OCI-LY7 (cell line): ENCODE data around the gene GNAZ. TPM values are rescaled to one million over a fixed set of nuclear protein-coding genes. Genes with fewer than 3 reads are reported as not detected.

Source experiments
- BruUV-seq: library from RNA; stranded (reverse); fragments of 400-500 nt; replicated peaks from 2 replicates; lab custom pipeline; 2021; lab: Mats Ljungman, UMichigan
- CTCF ChIA-PET: fragments of 300-600 bp; sonication (Branson Sonifier 250); formaldehyde crosslinking; loops from one replicate; lab custom pipeline; 2022; ENCODE audit warnings: antibody characterized with exemption; ENCODE audit not compliant: unreplicated experiment; lab: Charles Lee
- POLR2A ChIA-PET: fragments of 300-600 bp; sonication (Branson Sonifier 250); formaldehyde crosslinking; loops from one replicate; lab custom pipeline; 2022; ENCODE audit warnings: antibody characterized with exemption; lab: Charles Lee
- DNase-seq: peaks from one replicate; pipeline ENCODE4 v3.0.0-alpha.2; 2015; ENCODE audit warnings: low spot score
- H2AFZ ChIP-seq: fragments of 200-600 bp; sonication (generic), shearing (Covaris generic); 2 replicates; pipeline ENCODE4 v1.6.1; 2014; ENCODE audit warnings: mild to moderate bottlenecking, antibody characterized with exemption, low read length, moderate library complexity
- H3K27ac ChIP-seq: fragments of 200-600 bp; sonication (generic); 2 replicates; pipeline ENCODE4 v1.5.1; 2014; ENCODE audit warnings: mixed run types, low read depth, mild to moderate bottlenecking, moderate library complexity, low read length, inconsistent platforms; ENCODE audit not compliant: poor library complexity, severe bottlenecking
- H3K36me3 ChIP-seq: fragments of 200-600 bp; sonication (generic); 2 replicates; pipeline ENCODE4 v1.6.1; 2014; ENCODE audit warnings: mild to moderate bottlenecking, antibody characterized with exemption, low read length, moderate library complexity, mixed read lengths; ENCODE audit not compliant: insufficient read depth
- H3K4me1 ChIP-seq: fragments of 200-600 bp; sonication (generic); 2 replicates; pipeline ENCODE4 v1.5.1; 2014; ENCODE audit warnings: mild to moderate bottlenecking, low read length; ENCODE audit not compliant: insufficient read depth, poor library complexity, severe bottlenecking
- H3K4me2 ChIP-seq: fragments of 200-600 bp; sonication (generic); 2 replicates; pipeline ENCODE4 v1.6.1; 2014; ENCODE audit warnings: mild to moderate bottlenecking, low read length
- H3K4me3 ChIP-seq: fragments of 200-600 bp; sonication (generic); 2 replicates; pipeline ENCODE4 v1.5.1; 2014; ENCODE audit warnings: mild to moderate bottlenecking, low read depth, low read length; ENCODE audit not compliant: poor library complexity, severe bottlenecking
- H3K79me2 ChIP-seq: fragments of 200-600 bp; sonication (generic); 2 replicates; pipeline ENCODE4 v1.6.1; 2016; ENCODE audit warnings: low read depth, mild to moderate bottlenecking, low read length, moderate library complexity, mixed read lengths; ENCODE audit not compliant: insufficient read depth
- H3K9me2 ChIP-seq: fragments of 200-600 bp; sonication (generic); 2 replicates; pipeline ENCODE4 v1.6.1; 2016; ENCODE audit warnings: mild to moderate bottlenecking, low read length, mixed read lengths; ENCODE audit not compliant: insufficient read depth
- H3K9me3 ChIP-seq: fragments of 200-600 bp; sonication (generic); 2 replicates; pipeline ENCODE4 v1.6.1; 2014; ENCODE audit warnings: mild to moderate bottlenecking, mixed run types, low read length, mixed read lengths
- H4K20me1 ChIP-seq: fragments of 200-600 bp; sonication (generic); 2 replicates; pipeline ENCODE4 v1.6.1; 2014; ENCODE audit warnings: mild to moderate bottlenecking, antibody characterized with exemption, low read length, moderate library complexity, mixed read lengths; ENCODE audit not compliant: insufficient read depth
- CTCF ChIP-seq: fragments of 200-600 bp; sonication (generic); conservative IDR thresholded peaks from 2 replicates; pipeline ENCODE4 v1.5.1; 2014; ENCODE audit warnings: mild to moderate bottlenecking, antibody characterized with exemption, low read length, moderate library complexity, mixed read lengths
- EZH2phosphoT487 ChIP-seq: fragments of 200-600 bp; sonication (generic); IDR thresholded peaks from 2 replicates; pipeline ENCODE4 v1.6.1; 2018; ENCODE audit warnings: low read depth, borderline replicate concordance, mild to moderate bottlenecking, mixed run types, antibody characterized with exemption, low read length, moderate library complexity, mixed read lengths
- intact Hi-C: fragments of 100-400 bp; cut with micrococcal nuclease; formaldehyde crosslinking; loops from one replicate; pipeline ENCODE4 v1.10.0; 2022; ENCODE audit not compliant: unreplicated experiment
- total RNA-seq, 2 experiments: library from RNA; depleted of rRNA in 1 of 2; stranded (reverse); fragments of >200 nt in 1 of 2; shearing (Covaris generic) in 1 of 2; gene quantifications; 2 replicates each; pipeline ENCODE4 v1.2.3, GENCODE V29; 2014 to 2022

The GNAZ gene
- total RNA-seq, 2 experiments from 2014 or later, result 38.5 to 46.4 TPM

GRCh38 chr22:23053912-23054530, 16.3 kb upstream of the GNAZ start:
- BruUV-seq, result no TSS peak
- Histone ChIP-seq H3K9me3 (peaks cover 37% of the 10 kb centered on the region), H3K4me2 (peak overlapping the region; percentile 43), H3K4me3 (peak overlapping the region; percentile 11), H3K27ac (peak overlapping the region; percentile 40), H3K4me1 (peaks cover 28% of the 10 kb centered on the region), H4K20me1 (no peaks in the 10 kb centered on the region), H3K36me3 (peaks cover 4% of the 10 kb centered on the region; the same call in 1 of the 2 replicates), H3K79me2 (no peaks in the 10 kb centered on the region), H2AFZ (peak overlapping the region; percentile 72), H3K9me2 (no peaks in the 10 kb centered on the region)
- POLR2A ChIA-PET, result interaction anchor here (0.8 kb wide), 1 partner anchor 10 kb away, joined by 3 read pairs; no protein-coding TSS in a partner anchor
- no peak for DNase-seq
- TF ChIP-seq EZH2phosphoT487 (no peak), CTCF (peak; percentile 22; the same call in 1 of the 2 replicates)
- CTCF ChIA-PET, result no interaction called here
- intact Hi-C loops, result no loop called here

- CTCF ChIA-PET, result no interaction called here
- Histone ChIP-seq H3K9me2 (no peaks in the 10 kb centered on the region), H3K4me3 (peak overlapping the region; percentile 11), H2AFZ (peak overlapping the region; percentile 72), H3K36me3 (peaks cover 4% of the 10 kb centered on the region; the same call in 1 of the 2 replicates), H3K27ac (peak overlapping the region; percentile 40), H3K9me3 (peaks cover 32% of the 10 kb centered on the region), H3K79me2 (no peaks in the 10 kb centered on the region), H3K4me2 (peak overlapping the region; percentile 43), H3K4me1 (peaks cover 28% of the 10 kb centered on the region), H4K20me1 (no peaks in the 10 kb centered on the region)
- DNase-seq, result peak; percentile 73
- no peak for TF ChIP-seq CTCF
- TF ChIP-seq EZH2phosphoT487, result no peak
- intact Hi-C loops, result no loop called here
- no TSS peak for BruUV-seq
- POLR2A ChIA-PET, result interaction anchor here (0.7 to 0.8 kb wide), 2 partner anchors 10 to 18 kb away, joined by 3 to 5 read pairs; no protein-coding TSS in a partner anchor
These were observed 15.6 kb upstream of the GNAZ start for GRCh38 chr22:23054531-23055257.
